ENCODE results near the gene MPZL3. TPM values are rescaled to one million over a fixed set of nuclear protein-coding genes. Genes with fewer than 3 reads are reported as not detected.

The MPZL3 gene
- total and polyA plus RNA-seq, 2 experiments from 2014 or later, result 10.2 to 20.6 TPM

- TF ChIP-seq CTCF (IDR thresholded peaks at IDR 0.05; ENCODE audit: poor library complexity) (no peak), EZH2phosphoT487 (IDR thresholded peaks at IDR 0.05; ENCODE audit: low read depth, severe bottlenecking, unreplicated experiment) (no peak), EZH2 (IDR thresholded peaks at IDR 0.05; ENCODE audit: borderline replicate concordance) (no peak)
- H2AFZ ChIP-seq, result no peak overlapping the region
- H3K27me3 ChIP-seq, result no peaks in the 10 kb centered on the region
- H3K27ac ChIP-seq, result no peak overlapping the region
- no peaks in the 10 kb centered on the region for H3K9me3 ChIP-seq (ENCODE audit: low read depth)
- peaks cover 9% of the 10 kb centered on the region for H3K4me1 ChIP-seq (ENCODE audit: insufficient read depth)
- no peaks in the 10 kb centered on the region for H3K79me2 ChIP-seq
- no peak overlapping the region for H3K4me2 ChIP-seq
- H3K4me3 ChIP-seq, result no peak overlapping the region
- no peaks in the 10 kb centered on the region for H3K36me3 ChIP-seq (replicated peaks; ENCODE audit: insufficient read depth, low read depth)
- no peak for DNase-seq (ENCODE audit: low spot score)
- H4K20me1 ChIP-seq (ENCODE audit: insufficient read depth, poor library complexity, severe bottlenecking), result no peaks in the 10 kb centered on the region
- WGBS (ENCODE audit: low lambda C conversion rate, missing lambda C conversion rate), result 100% methylated on average over 1 of the region's 1 CpG
- H3K9me2 ChIP-seq (replicated peaks; ENCODE audit: insufficient read depth), result no peaks in the 10 kb centered on the region
Observed at GRCh38 chr11:118219732-118220131, 32.4 kb downstream of the MPZL3 start.

- H3K79me2 ChIP-seq, result no peaks in the 10 kb centered on the region
- no peak overlapping the region for H2AFZ ChIP-seq
- H3K4me3 ChIP-seq, result no peak overlapping the region
- peaks cover 14% of the 10 kb centered on the region for H3K4me1 ChIP-seq (ENCODE audit: insufficient read depth)
- H3K36me3 ChIP-seq (replicated peaks; ENCODE audit: insufficient read depth, low read depth), result no peaks in the 10 kb centered on the region
- no peaks in the 10 kb centered on the region for H4K20me1 ChIP-seq (ENCODE audit: insufficient read depth, poor library complexity, severe bottlenecking)
- H3K27me3 ChIP-seq, result no peaks in the 10 kb centered on the region
- no peak overlapping the region for H3K4me2 ChIP-seq
- no peak for TF ChIP-seq EZH2phosphoT487 (IDR thresholded peaks at IDR 0.05; ENCODE audit: low read depth, severe bottlenecking, unreplicated experiment)
- TF ChIP-seq CTCF (IDR thresholded peaks at IDR 0.05; ENCODE audit: poor library complexity), result no peak
- TF ChIP-seq EZH2 (IDR thresholded peaks at IDR 0.05; ENCODE audit: borderline replicate concordance), result no peak
- no peaks in the 10 kb centered on the region for H3K9me3 ChIP-seq (ENCODE audit: low read depth)
- no peaks in the 10 kb centered on the region for H3K9me2 ChIP-seq (replicated peaks; ENCODE audit: insufficient read depth)
- no peak overlapping the region for H3K27ac ChIP-seq
- no peak for DNase-seq (ENCODE audit: low spot score)
Observed at GRCh38 chr11:118219244-118219643, 32.9 kb downstream of the MPZL3 start.

- DNase-seq (ENCODE audit: low spot score), result no peak
- no peaks in the 10 kb centered on the region for H3K36me3 ChIP-seq (replicated peaks; ENCODE audit: insufficient read depth, low read depth)
- H3K9me2 ChIP-seq (replicated peaks; ENCODE audit: insufficient read depth), result no peaks in the 10 kb centered on the region
- TF ChIP-seq EZH2phosphoT487 (IDR thresholded peaks at IDR 0.05; ENCODE audit: low read depth, severe bottlenecking, unreplicated experiment), result no peak
- TF ChIP-seq CTCF (IDR thresholded peaks at IDR 0.05; ENCODE audit: poor library complexity), result no peak
- TF ChIP-seq EZH2 (IDR thresholded peaks at IDR 0.05; ENCODE audit: borderline replicate concordance), result no peak
- no peaks in the 10 kb centered on the region for H4K20me1 ChIP-seq (ENCODE audit: insufficient read depth, poor library complexity, severe bottlenecking)
- H3K27ac ChIP-seq, result no peak overlapping the region
- H3K9me3 ChIP-seq (ENCODE audit: low read depth), result no peaks in the 10 kb centered on the region
- no peaks in the 10 kb centered on the region for H3K79me2 ChIP-seq
- no peak overlapping the region for H3K4me3 ChIP-seq
- H3K4me1 ChIP-seq (ENCODE audit: insufficient read depth), result peaks cover 26% of the 10 kb centered on the region
- H3K4me2 ChIP-seq, result no peak overlapping the region
- no peak overlapping the region for H2AFZ ChIP-seq
- H3K27me3 ChIP-seq, result no peaks in the 10 kb centered on the region
- 90% methylated on average over 3 of the region's 3 CpGs for WGBS (ENCODE audit: low lambda C conversion rate, missing lambda C conversion rate)
Observed at GRCh38 chr11:118217575-118217974, 34.6 kb downstream of the MPZL3 start.

Measured in hepatocyte (in vitro differentiated cells).